Activated CD8-positive, alpha-beta T cell treated with anti-CD3 and anti-CD28 coated beads for 36 hours (primary cell): ENCODE measurements around the gene NGFR. TPM values are rescaled to one million over a fixed set of nuclear protein-coding genes. Genes with fewer than 3 reads are reported as not detected.

Experiments used
- ATAC-seq: fragments of 200-7000 bp; cut with Tn5 transposase; one replicate; pipeline ENCODE4 v1.10.0; 2021; ENCODE audit warnings: mild to moderate bottlenecking, moderate library complexity
- CTCF ChIA-PET: fragments of 350-600 bp; sonication (Branson Sonifier 250); formaldehyde crosslinking; loops from one replicate; lab custom pipeline; 2021; ENCODE audit warnings: antibody characterized with exemption; lab: Charles Lee
- POLR2A ChIA-PET: fragments of 350-600 bp; sonication (Branson Sonifier 250); formaldehyde crosslinking; loops from one replicate; lab custom pipeline; 2021; ENCODE audit warnings: antibody characterized with exemption; lab: Charles Lee
- DNase-seq: peaks from one replicate; pipeline ENCODE4 v3.0.0-alpha.2; 2020
- H3K27ac Mint-ChIP-seq: one replicate; pipeline ENCODE4 v1.8.0; 2021; ENCODE audit warnings: mild to moderate bottlenecking, mixed read lengths
- H3K27me3 Mint-ChIP-seq: one replicate; pipeline ENCODE4 v1.8.0; 2021; ENCODE audit warnings: mixed read lengths
- H3K36me3 Mint-ChIP-seq: one replicate; pipeline ENCODE4 v1.8.0; 2021; ENCODE audit warnings: low read depth, mixed read lengths
- H3K4me1 Mint-ChIP-seq: one replicate; pipeline ENCODE4 v1.8.0; 2021; ENCODE audit warnings: low read depth, mixed read lengths
- H3K4me3 Mint-ChIP-seq: one replicate; pipeline ENCODE4 v1.8.0; 2021; ENCODE audit warnings: mild to moderate bottlenecking, moderate library complexity, mixed read lengths
- H3K9me3 Mint-ChIP-seq: one replicate; pipeline ENCODE4 v1.8.0; 2021; ENCODE audit warnings: mixed read lengths
- intact Hi-C: fragments of 100-400 bp; cut with micrococcal nuclease; formaldehyde crosslinking; loops from one replicate; pipeline ENCODE4 v1.10.0; 2022
- total RNA-seq, 2 experiments: library from RNA; stranded (reverse); gene quantifications; one replicate each; pipeline ENCODE4 v1.2.3, GENCODE V29; 2021
- TF ChIP-seq, protein P1 (sequence below): fragments of 200-600 bp; IDR thresholded peaks from one replicate; pipeline ENCODE4 v1.8.0; 2022; ENCODE audit warnings: antibody characterized with exemption, mild to moderate bottlenecking

NGFR gene
- total RNA-seq, 2 experiments from 2014 or later = 0.09 TPM; not detected in 1

DNA sequence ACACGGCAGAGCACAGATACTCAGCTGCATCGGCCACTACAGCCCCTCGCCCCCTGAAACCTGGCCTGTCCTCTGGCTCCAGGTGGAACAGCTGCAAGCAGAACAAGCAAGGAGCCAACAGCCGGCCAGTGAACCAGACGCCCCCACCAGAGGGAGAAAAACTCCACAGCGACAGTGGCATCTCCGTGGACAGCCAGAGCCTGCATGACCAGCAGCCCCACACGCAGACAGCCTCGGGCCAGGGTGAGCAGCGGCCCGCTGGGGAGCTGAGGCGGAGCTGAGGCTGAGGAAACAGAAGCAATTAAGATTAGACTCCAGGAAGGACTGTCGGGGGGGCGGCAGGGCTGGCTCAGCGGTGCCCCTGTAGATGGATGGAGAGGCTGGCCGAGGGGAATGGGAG lies 16.7 kb downstream of the NGFR start:
- Mint-ChIP-seq H3K36me3 (no peaks in the 10 kb centered on the region), H3K9me3 (no peaks in the 10 kb centered on the region), H3K27me3 (peaks cover 11% of the 10 kb centered on the region), H3K4me1 (no peaks in the 10 kb centered on the region), H3K4me3 (no peak overlapping the region), H3K27ac (no peak overlapping the region)
- TF ChIP-seq, protein P1, sequence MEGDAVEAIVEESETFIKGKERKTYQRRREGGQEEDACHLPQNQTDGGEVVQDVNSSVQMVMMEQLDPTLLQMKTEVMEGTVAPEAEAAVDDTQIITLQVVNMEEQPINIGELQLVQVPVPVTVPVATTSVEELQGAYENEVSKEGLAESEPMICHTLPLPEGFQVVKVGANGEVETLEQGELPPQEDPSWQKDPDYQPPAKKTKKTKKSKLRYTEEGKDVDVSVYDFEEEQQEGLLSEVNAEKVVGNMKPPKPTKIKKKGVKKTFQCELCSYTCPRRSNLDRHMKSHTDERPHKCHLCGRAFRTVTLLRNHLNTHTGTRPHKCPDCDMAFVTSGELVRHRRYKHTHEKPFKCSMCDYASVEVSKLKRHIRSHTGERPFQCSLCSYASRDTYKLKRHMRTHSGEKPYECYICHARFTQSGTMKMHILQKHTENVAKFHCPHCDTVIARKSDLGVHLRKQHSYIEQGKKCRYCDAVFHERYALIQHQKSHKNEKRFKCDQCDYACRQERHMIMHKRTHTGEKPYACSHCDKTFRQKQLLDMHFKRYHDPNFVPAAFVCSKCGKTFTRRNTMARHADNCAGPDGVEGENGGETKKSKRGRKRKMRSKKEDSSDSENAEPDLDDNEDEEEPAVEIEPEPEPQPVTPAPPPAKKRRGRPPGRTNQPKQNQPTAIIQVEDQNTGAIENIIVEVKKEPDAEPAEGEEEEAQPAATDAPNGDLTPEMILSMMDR = no peak
- POLR2A ChIA-PET = no interaction called here
- CTCF ChIA-PET = interaction anchor here (1.4 to 5.7 kb wide), 2 partner anchors 15 to 104 kb away, joined by 3 to 39 read pairs; partner anchors contain the start of gene NGFR
- DNase-seq (no peak), ATAC-seq (no peak)
- intact Hi-C loops = no loop called here

DNA sequence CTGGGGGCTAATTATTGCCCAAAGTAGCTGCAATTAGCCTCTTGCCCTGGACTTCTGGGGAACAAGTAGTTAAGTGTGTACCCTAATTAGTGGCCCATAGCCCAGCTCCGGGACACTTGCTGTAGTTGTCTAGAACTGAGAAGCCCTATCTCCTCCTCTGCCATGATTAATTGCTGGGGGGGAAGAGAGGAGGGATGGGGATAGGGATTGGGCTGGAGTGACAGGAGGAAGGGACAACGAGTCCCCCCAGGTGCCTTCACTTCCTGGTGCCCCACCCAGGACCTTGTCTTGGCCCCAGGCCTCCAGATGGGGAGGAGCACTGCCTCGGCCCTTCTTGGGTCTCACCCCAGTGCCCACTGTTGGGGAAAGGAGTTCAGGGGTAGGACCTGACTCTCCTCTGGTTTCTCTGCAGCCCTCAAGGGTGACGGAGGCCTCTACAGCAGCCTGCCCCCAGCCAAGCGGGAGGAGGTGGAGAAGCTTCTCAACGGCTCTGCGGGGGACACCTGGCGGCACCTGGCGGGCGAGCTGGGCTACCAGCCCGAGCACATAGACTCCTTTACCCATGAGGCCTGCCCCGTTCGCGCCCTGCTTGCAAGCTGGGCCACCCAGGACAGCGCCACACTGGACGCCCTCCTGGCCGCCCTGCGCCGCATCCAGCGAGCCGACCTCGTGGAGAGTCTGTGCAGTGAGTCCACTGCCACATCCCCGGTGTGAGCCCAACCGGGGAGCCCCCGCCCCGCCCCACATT lies 17.4 kb downstream of the NGFR start:
- Mint-ChIP-seq H3K27me3 (peaks cover 9% of the 10 kb centered on the region), H3K36me3 (no peaks in the 10 kb centered on the region), H3K4me1 (no peaks in the 10 kb centered on the region), H3K4me3 (no peak overlapping the region), H3K9me3 (no peaks in the 10 kb centered on the region), H3K27ac (no peak overlapping the region)
- DNase-seq (no peak), ATAC-seq (no peak)
- CTCF ChIA-PET = interaction anchor here (1.4 kb wide), 1 partner anchor 104 kb away, joined by 3 read pairs; no protein-coding TSS in a partner anchor
- TF ChIP-seq, protein P1 = no peak
- intact Hi-C loops = no loop called here
- POLR2A ChIA-PET = no interaction called here

DNA sequence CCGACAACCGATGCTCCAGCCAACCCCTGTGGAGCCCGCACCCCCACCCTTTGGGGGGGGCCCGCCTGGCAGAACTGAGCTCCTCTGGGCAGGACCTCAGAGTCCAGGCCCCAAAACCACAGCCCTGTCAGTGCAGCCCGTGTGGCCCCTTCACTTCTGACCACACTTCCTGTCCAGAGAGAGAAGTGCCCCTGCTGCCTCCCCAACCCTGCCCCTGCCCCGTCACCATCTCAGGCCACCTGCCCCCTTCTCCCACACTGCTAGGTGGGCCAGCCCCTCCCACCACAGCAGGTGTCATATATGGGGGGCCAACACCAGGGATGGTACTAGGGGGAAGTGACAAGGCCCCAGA lies 17.9 kb downstream of the NGFR start:
- DNase-seq (no peak), ATAC-seq (no peak)
- H3K4me3 Mint-ChIP-seq = no peak overlapping the region
- H3K27ac Mint-ChIP-seq = no peak overlapping the region
- TF ChIP-seq, protein P1 = no peak
- no peaks in the 10 kb centered on the region for H3K4me1 Mint-ChIP-seq
- ChIA-PET POLR2A (no interaction called here), CTCF (no interaction called here)
- H3K27me3 Mint-ChIP-seq = peaks cover 7% of the 10 kb centered on the region
- intact Hi-C loops = no loop called here
- H3K9me3 Mint-ChIP-seq = no peaks in the 10 kb centered on the region
- no peaks in the 10 kb centered on the region for H3K36me3 Mint-ChIP-seq

DNA sequence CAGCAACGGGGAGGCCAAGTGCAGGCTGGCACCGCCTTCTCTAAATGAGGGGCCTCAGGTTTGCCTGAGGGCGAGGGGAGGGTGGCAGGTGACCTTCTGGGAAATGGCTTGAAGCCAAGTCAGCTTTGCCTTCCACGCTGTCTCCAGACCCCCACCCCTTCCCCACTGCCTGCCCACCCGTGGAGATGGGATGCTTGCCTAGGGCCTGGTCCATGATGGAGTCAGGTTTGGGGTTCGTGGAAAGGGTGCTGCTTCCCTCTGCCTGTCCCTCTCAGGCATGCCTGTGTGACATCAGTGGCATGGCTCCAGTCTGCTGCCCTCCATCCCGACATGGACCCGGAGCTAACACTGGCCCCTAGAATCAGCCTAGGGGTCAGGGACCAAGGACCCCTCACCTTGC lies 18.5 kb downstream of the NGFR start:
- Mint-ChIP-seq H3K4me1 (no peaks in the 10 kb centered on the region), H3K27me3 (peaks cover 5% of the 10 kb centered on the region), H3K4me3 (no peak overlapping the region), H3K27ac (no peak overlapping the region), H3K9me3 (no peaks in the 10 kb centered on the region), H3K36me3 (no peaks in the 10 kb centered on the region)
- intact Hi-C loops = no loop called here
- ATAC-seq (no peak), DNase-seq (no peak)
- CTCF ChIA-PET = no interaction called here
- TF ChIP-seq, protein P1 = no peak
- POLR2A ChIA-PET = no interaction called here

DNA sequence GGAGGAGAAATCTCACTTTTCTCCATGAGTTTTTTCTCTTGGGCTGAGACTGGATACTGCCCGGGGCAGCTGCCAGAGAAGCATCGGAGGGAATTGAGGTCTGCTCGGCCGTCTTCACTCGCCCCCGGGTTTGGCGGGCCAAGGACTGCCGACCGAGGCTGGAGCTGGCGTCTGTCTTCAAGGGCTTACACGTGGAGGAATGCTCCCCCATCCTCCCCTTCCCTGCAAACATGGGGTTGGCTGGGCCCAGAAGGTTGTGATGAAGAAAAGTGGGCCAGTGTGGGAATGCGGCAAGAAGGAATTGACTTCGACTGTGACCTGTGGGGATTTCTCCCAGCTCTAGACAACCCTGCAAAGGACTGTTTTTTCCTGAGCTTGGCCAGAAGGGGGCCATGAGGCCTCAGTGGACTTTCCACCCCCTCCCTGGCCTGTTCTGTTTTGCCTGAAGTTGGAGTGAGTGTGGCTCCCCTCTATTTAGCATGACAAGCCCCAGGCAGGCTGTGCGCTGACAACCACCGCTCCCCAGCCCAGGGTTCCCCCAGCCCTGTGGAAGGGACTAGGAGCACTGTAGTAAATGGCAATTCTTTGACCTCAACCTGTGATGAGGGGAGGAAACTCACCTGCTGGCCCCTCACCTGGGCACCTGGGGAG lies 19.1 kb downstream of the NGFR start:
- Mint-ChIP-seq H3K27me3 (peaks cover 2% of the 10 kb centered on the region), H3K9me3 (no peaks in the 10 kb centered on the region), H3K4me3 (no peak overlapping the region), H3K4me1 (no peaks in the 10 kb centered on the region), H3K36me3 (no peaks in the 10 kb centered on the region), H3K27ac (no peak overlapping the region)
- POLR2A ChIA-PET = no interaction called here
- TF ChIP-seq, protein P1 = no peak
- intact Hi-C loops = no loop called here
- no peak for DNase-seq
- CTCF ChIA-PET = no interaction called here
- ATAC-seq = no peak
